ENCODE results near the gene ZNF566. TPM values are rescaled to one million over a fixed set of nuclear protein-coding genes. Genes with fewer than 3 reads are reported as not detected.
"Not testable (repeated sequence)": the region's sequence is repeated elsewhere in the genome, so short reads cannot be mapped to it uniquely, and the experiment has no call there.

Gene ZNF566
- total RNA-seq, 1 donor from 2014 or later: 7.3 TPM

GRCh38 chr19:36492689-36493453 lies 3.5 kb upstream of the ZNF566 start:
- H3K4me3 Mint-ChIP-seq (ENCODE audit: low read depth); H3K27ac Mint-ChIP-seq; intact Hi-C loops (cut with micrococcal nuclease); H3K36me3 Mint-ChIP-seq (ENCODE audit: low read depth); H3K27me3 Mint-ChIP-seq (ENCODE audit: low read depth): not testable (repeated sequence)
- Mint-ChIP-seq H3K4me1 (ENCODE audit: low read depth) (peaks cover 13% of the 10 kb centered on the region), H3K9me3 (peaks cover 25% of the 10 kb centered on the region)
- DNase-seq (ENCODE audit: low spot score): peak; percentile 11

- DNase-seq (ENCODE audit: low spot score); intact Hi-C loops (cut with micrococcal nuclease); H3K27ac Mint-ChIP-seq; H3K27me3 Mint-ChIP-seq (ENCODE audit: low read depth): not testable (repeated sequence)
- peak overlapping the region; percentile 33 for H3K4me3 Mint-ChIP-seq (ENCODE audit: low read depth)
- peaks cover 19% of the 10 kb centered on the region for H3K4me1 Mint-ChIP-seq (ENCODE audit: low read depth)
- peaks cover 21% of the 10 kb centered on the region for H3K36me3 Mint-ChIP-seq (ENCODE audit: low read depth)
- H3K9me3 Mint-ChIP-seq: peaks cover 26% of the 10 kb centered on the region
Observed at GRCh38 chr19:36490846-36491245, 1.5 kb upstream of the ZNF566 start.

GRCh38 chr19:36489920-36490415 lies 607 bp upstream of the ZNF566 start:
- Mint-ChIP-seq H3K27me3 (ENCODE audit: low read depth) (no peaks in the 10 kb centered on the region), H3K36me3 (ENCODE audit: low read depth) (peaks cover 26% of the 10 kb centered on the region), H3K4me1 (ENCODE audit: low read depth) (peaks cover 19% of the 10 kb centered on the region), H3K9me3 (peaks cover 28% of the 10 kb centered on the region), H3K4me3 (ENCODE audit: low read depth) (peak overlapping the region; percentile 93), H3K27ac (peak overlapping the region; percentile 97)
- no peak for DNase-seq (ENCODE audit: low spot score)
- intact Hi-C loops (cut with micrococcal nuclease): loop anchor here (1.0 to 10.0 kb wide), 10 partner anchors 38 to 885 kb away; partner anchors contain the start of genes ZFP14, ZFP82, ZNF146 and ZNF260

- no peaks in the 10 kb centered on the region for H3K27me3 Mint-ChIP-seq (ENCODE audit: low read depth)
- DNase-seq (ENCODE audit: low spot score): no peak
- peaks cover 33% of the 10 kb centered on the region for H3K36me3 Mint-ChIP-seq (ENCODE audit: low read depth)
- peaks cover 32% of the 10 kb centered on the region for H3K9me3 Mint-ChIP-seq
- peak overlapping the region; percentile 93 for H3K4me3 Mint-ChIP-seq (ENCODE audit: low read depth)
- intact Hi-C loops (cut with micrococcal nuclease): loop anchor here (1.0 to 10.0 kb wide), 10 partner anchors 40 to 886 kb away; partner anchors contain the start of genes ZFP14, ZFP82, ZNF146 and ZNF260
- H3K4me1 Mint-ChIP-seq (ENCODE audit: low read depth): peaks cover 19% of the 10 kb centered on the region
- peak overlapping the region; percentile 97 for H3K27ac Mint-ChIP-seq
Observed at GRCh38 chr19:36488846-36489117, 579 bp downstream of the ZNF566 start.

- no peak for DNase-seq (ENCODE audit: low spot score)
- Mint-ChIP-seq H3K27me3 (ENCODE audit: low read depth) (no peaks in the 10 kb centered on the region), H3K4me3 (ENCODE audit: low read depth) (peak overlapping the region; percentile 93), H3K9me3 (peaks cover 36% of the 10 kb centered on the region), H3K27ac (peak overlapping the region; percentile 97), H3K36me3 (ENCODE audit: low read depth) (peaks cover 37% of the 10 kb centered on the region), H3K4me1 (ENCODE audit: low read depth) (peaks cover 19% of the 10 kb centered on the region)
- intact Hi-C loops (cut with micrococcal nuclease): loop anchor here (2.0 to 10.0 kb wide), 4 partner anchors 69 to 887 kb away; partner anchors contain the start of genes ZFP14, ZFP82 and ZNF527
Observed at GRCh38 chr19:36488118-36488845, 1.1 kb downstream of the ZNF566 start.

GRCh38 chr19:36483653-36484052 lies 5.7 kb downstream of the ZNF566 start:
- Mint-ChIP-seq H3K27ac (no peak overlapping the region), H3K36me3 (ENCODE audit: low read depth) (peaks cover 59% of the 10 kb centered on the region), H3K9me3 (peaks cover 60% of the 10 kb centered on the region), H3K27me3 (ENCODE audit: low read depth) (no peaks in the 10 kb centered on the region), H3K4me1 (ENCODE audit: low read depth) (peaks cover 13% of the 10 kb centered on the region), H3K4me3 (ENCODE audit: low read depth) (no peak overlapping the region)
- DNase-seq (ENCODE audit: low spot score): no peak
- intact Hi-C loops (cut with micrococcal nuclease): loop anchor here (10.0 kb wide), 2 partner anchors 349 to 891 kb away; partner anchors contain the start of gene ZNF527

GRCh38 chr19:36482876-36483275 lies 6.5 kb downstream of the ZNF566 start:
- intact Hi-C loops (cut with micrococcal nuclease): loop anchor here (10.0 kb wide), 2 partner anchors 348 to 892 kb away; partner anchors contain the start of gene ZNF527
- peaks cover 55% of the 10 kb centered on the region for H3K36me3 Mint-ChIP-seq (ENCODE audit: low read depth)
- no peak for DNase-seq (ENCODE audit: low spot score)
- no peak overlapping the region for H3K27ac Mint-ChIP-seq
- H3K27me3 Mint-ChIP-seq (ENCODE audit: low read depth): no peaks in the 10 kb centered on the region
- peaks cover 6% of the 10 kb centered on the region for H3K4me1 Mint-ChIP-seq (ENCODE audit: low read depth)
- H3K9me3 Mint-ChIP-seq: peaks cover 68% of the 10 kb centered on the region
- H3K4me3 Mint-ChIP-seq (ENCODE audit: low read depth): no peak overlapping the region

- Mint-ChIP-seq H3K4me1 (ENCODE audit: low read depth) (no peaks in the 10 kb centered on the region), H3K36me3 (ENCODE audit: low read depth) (peaks cover 34% of the 10 kb centered on the region), H3K9me3 (peaks cover 51% of the 10 kb centered on the region), H3K4me3 (ENCODE audit: low read depth) (no peak overlapping the region), H3K27me3 (ENCODE audit: low read depth) (no peaks in the 10 kb centered on the region), H3K27ac (no peak overlapping the region)
- intact Hi-C loops (cut with micrococcal nuclease): no loop called here
- DNase-seq (ENCODE audit: low spot score): no peak
Observed at GRCh38 chr19:36460046-36460445, 29.3 kb downstream of the ZNF566 start.

GRCh38 chr19:36456831-36457230 lies 32.5 kb downstream of the ZNF566 start:
- intact Hi-C loops (cut with micrococcal nuclease): no loop called here
- H3K4me1 Mint-ChIP-seq (ENCODE audit: low read depth): no peaks in the 10 kb centered on the region
- peaks cover 53% of the 10 kb centered on the region for H3K9me3 Mint-ChIP-seq
- no peak for DNase-seq (ENCODE audit: low spot score)
- H3K36me3 Mint-ChIP-seq (ENCODE audit: low read depth): peaks cover 44% of the 10 kb centered on the region
- no peak overlapping the region for H3K27ac Mint-ChIP-seq
- H3K27me3 Mint-ChIP-seq (ENCODE audit: low read depth): no peaks in the 10 kb centered on the region
- H3K4me3 Mint-ChIP-seq (ENCODE audit: low read depth): no peak overlapping the region

- DNase-seq (ENCODE audit: low spot score): no peak
- peaks cover 52% of the 10 kb centered on the region for H3K36me3 Mint-ChIP-seq (ENCODE audit: low read depth)
- peaks cover 69% of the 10 kb centered on the region for H3K9me3 Mint-ChIP-seq
- H3K27me3 Mint-ChIP-seq (ENCODE audit: low read depth): no peaks in the 10 kb centered on the region
- no peaks in the 10 kb centered on the region for H3K4me1 Mint-ChIP-seq (ENCODE audit: low read depth)
- H3K4me3 Mint-ChIP-seq (ENCODE audit: low read depth): no peak overlapping the region
- H3K27ac Mint-ChIP-seq: no peak overlapping the region
- intact Hi-C loops (cut with micrococcal nuclease): no loop called here
Observed at GRCh38 chr19:36449059-36449670, 40.2 kb downstream of the ZNF566 start.

- Mint-ChIP-seq H3K4me3 (ENCODE audit: low read depth) (no peak overlapping the region), H3K36me3 (ENCODE audit: low read depth) (peaks cover 4% of the 10 kb centered on the region), H3K4me1 (ENCODE audit: low read depth) (no peaks in the 10 kb centered on the region), H3K9me3 (peaks cover 54% of the 10 kb centered on the region), H3K27me3 (ENCODE audit: low read depth) (no peaks in the 10 kb centered on the region), H3K27ac (no peak overlapping the region)
- DNase-seq (ENCODE audit: low spot score): no peak
- intact Hi-C loops (cut with micrococcal nuclease): no loop called here
Observed at GRCh38 chr19:36441339-36441738, 48.0 kb downstream of the ZNF566 start.

- no peaks in the 10 kb centered on the region for H3K27me3 Mint-ChIP-seq (ENCODE audit: low read depth)
- no peaks in the 10 kb centered on the region for H3K4me1 Mint-ChIP-seq (ENCODE audit: low read depth)
- intact Hi-C loops (cut with micrococcal nuclease): no loop called here
- peaks cover 45% of the 10 kb centered on the region for H3K9me3 Mint-ChIP-seq
- H3K36me3 Mint-ChIP-seq (ENCODE audit: low read depth): peaks cover 4% of the 10 kb centered on the region
- H3K4me3 Mint-ChIP-seq (ENCODE audit: low read depth): no peak overlapping the region
- DNase-seq (ENCODE audit: low spot score): no peak
- H3K27ac Mint-ChIP-seq: no peak overlapping the region
Observed at GRCh38 chr19:36436531-36436930, 52.8 kb downstream of the ZNF566 start.
